Muscle layer of colon (tissue), 2 donors: ENCODE results near the gene B3GNT7.

Source experiments
- H3K27ac ChIP-seq: one replicate; pipeline ENCODE4 v1.7.0; 2013; ENCODE audit warnings: low read depth, mild to moderate bottlenecking, low read length, moderate library complexity
- H3K27me3 ChIP-seq, 2 donors: one replicate each; pipeline ENCODE4 v1.7.0; 2013; ENCODE audit warnings: low read length in 2 of 2, mild to moderate bottlenecking in 2 of 2; ENCODE audit not compliant: insufficient read depth in 2 of 2, control insufficient read depth in 1 of 2
- H3K36me3 ChIP-seq: one replicate; pipeline ENCODE4 v1.7.0; 2013; ENCODE audit warnings: mild to moderate bottlenecking, low read length; ENCODE audit not compliant: insufficient read depth
- H3K4me1 ChIP-seq: one replicate; pipeline ENCODE4 v1.7.0; 2013; ENCODE audit warnings: mild to moderate bottlenecking, low read length; ENCODE audit not compliant: insufficient read depth
- H3K4me3 ChIP-seq, 2 donors: one replicate each; pipeline ENCODE4 v1.7.0; 2013; ENCODE audit warnings: low read length in 2 of 2, low read depth in 1 of 2, mild to moderate bottlenecking in 1 of 2, moderate library complexity in 1 of 2
- H3K9ac ChIP-seq: one replicate; pipeline ENCODE4 v1.7.0; 2013; ENCODE audit warnings: low read length
- H3K9me3 ChIP-seq: one replicate; pipeline ENCODE4 v1.7.0; 2013; ENCODE audit warnings: mild to moderate bottlenecking, low read length
- donor health status: abdominal sarcoma.
- donor health status: Adenocarcinoma of cecum.

B3GNT7 gene

GRCh38 chr2:231388725-231389346 is 6.7 kb upstream of the B3GNT7 start:
- no peak overlapping the region for H3K9ac ChIP-seq
- no peaks in the 10 kb centered on the region for H3K9me3 ChIP-seq
- H3K27me3 ChIP-seq = peaks cover 0 to 10% of the 10 kb centered on the region in 2 donors
- H3K27ac ChIP-seq = peak overlapping the region; percentile 52
- peaks cover 9% of the 10 kb centered on the region for H3K4me1 ChIP-seq
- H3K36me3 ChIP-seq = no peaks in the 10 kb centered on the region
- no peak overlapping the region for H3K4me3 ChIP-seq

- Histone ChIP-seq H3K9ac (no peak overlapping the region), H3K27ac (no peak overlapping the region), H3K4me1 (peaks cover 9% of the 10 kb centered on the region), H3K9me3 (no peaks in the 10 kb centered on the region), H3K4me3 (no peak overlapping the region), H3K36me3 (no peaks in the 10 kb centered on the region), H3K27me3 (peaks cover 0 to 26% of the 10 kb centered on the region in 2 donors)
Observed at GRCh38 chr2:231390667-231391066, 4.8 kb upstream of the B3GNT7 start.

- Histone ChIP-seq H3K36me3 (no peaks in the 10 kb centered on the region), H3K4me3 (no peak overlapping the region), H3K27me3 (peaks cover 0 to 31% of the 10 kb centered on the region in 2 donors), H3K9ac (no peak overlapping the region), H3K9me3 (no peaks in the 10 kb centered on the region), H3K4me1 (peaks cover 9% of the 10 kb centered on the region), H3K27ac (no peak overlapping the region)
Observed at GRCh38 chr2:231391981-231392380, 3.5 kb upstream of the B3GNT7 start.

GRCh38 chr2:231392431-231393148 is 2.9 kb upstream of the B3GNT7 start:
- Histone ChIP-seq H3K4me1 (peaks cover 9% of the 10 kb centered on the region), H3K36me3 (no peaks in the 10 kb centered on the region), H3K27ac (no peak overlapping the region), H3K9ac (no peak overlapping the region), H3K27me3 (peaks cover 0 to 31% of the 10 kb centered on the region in 2 donors), H3K4me3 (no peak overlapping the region), H3K9me3 (no peaks in the 10 kb centered on the region)

- H3K27me3 ChIP-seq = peaks cover 0 to 31% of the 10 kb centered on the region in 2 donors
- no peaks in the 10 kb centered on the region for H3K9me3 ChIP-seq
- peaks cover 2% of the 10 kb centered on the region for H3K4me1 ChIP-seq
- H3K27ac ChIP-seq = no peak overlapping the region
- no peak overlapping the region for H3K9ac ChIP-seq
- H3K4me3 ChIP-seq = no peak overlapping the region
- H3K36me3 ChIP-seq = no peaks in the 10 kb centered on the region
Observed at GRCh38 chr2:231393149-231394131, 2.1 kb upstream of the B3GNT7 start.

- H3K27ac ChIP-seq = no peak overlapping the region
- no peak overlapping the region for H3K9ac ChIP-seq
- H3K4me1 ChIP-seq = no peaks in the 10 kb centered on the region
Observed at GRCh38 chr2:231394211-231395141, 1.0 kb upstream of the B3GNT7 start.

GRCh38 chr2:231396058-231396821 is 730 bp downstream of the B3GNT7 start:
- Histone ChIP-seq H3K9ac (no peak overlapping the region), H3K36me3 (no peaks in the 10 kb centered on the region), H3K4me3 (peak overlapping the region in 1 of 2 donors; percentile 27), H3K27ac (no peak overlapping the region), H3K4me1 (peaks cover 9% of the 10 kb centered on the region), H3K27me3 (peaks cover 0 to 31% of the 10 kb centered on the region in 2 donors), H3K9me3 (no peaks in the 10 kb centered on the region)

More at GRCh38 chr2:231394211-231395141, 1.0 kb upstream of the B3GNT7 start:
- Histone ChIP-seq H3K9me3 (no peaks in the 10 kb centered on the region), H3K36me3 (no peaks in the 10 kb centered on the region), H3K27me3 (peaks cover 0 to 31% of the 10 kb centered on the region in 2 donors), H3K4me3 (no peak overlapping the region)

- H3K36me3 ChIP-seq = no peaks in the 10 kb centered on the region
- no peak overlapping the region for H3K9ac ChIP-seq
- no peaks in the 10 kb centered on the region for H3K9me3 ChIP-seq
- peaks cover 0 to 29% of the 10 kb centered on the region in 2 donors for H3K27me3 ChIP-seq
- H3K27ac ChIP-seq = no peak overlapping the region
- peaks cover 9% of the 10 kb centered on the region for H3K4me1 ChIP-seq
- H3K4me3 ChIP-seq = no peak overlapping the region
Observed at GRCh38 chr2:231397011-231397927, 1.8 kb downstream of the B3GNT7 start.

GRCh38 chr2:231397928-231398294 is 2.4 kb downstream of the B3GNT7 start:
- H3K4me1 ChIP-seq = peaks cover 9% of the 10 kb centered on the region
- H3K9me3 ChIP-seq = no peaks in the 10 kb centered on the region
- no peak overlapping the region for H3K9ac ChIP-seq
- no peak overlapping the region for H3K4me3 ChIP-seq
- H3K36me3 ChIP-seq = no peaks in the 10 kb centered on the region
- H3K27ac ChIP-seq = no peak overlapping the region
- H3K27me3 ChIP-seq = peaks cover 0 to 23% of the 10 kb centered on the region in 2 donors
